Measurements from ENCODE around the gene PIK3CB.
"Not testable (repeated sequence)": the region's sequence is repeated elsewhere in the genome, so short reads cannot be mapped to it uniquely, and the experiment has no call there.

PIK3CB gene

DNA sequence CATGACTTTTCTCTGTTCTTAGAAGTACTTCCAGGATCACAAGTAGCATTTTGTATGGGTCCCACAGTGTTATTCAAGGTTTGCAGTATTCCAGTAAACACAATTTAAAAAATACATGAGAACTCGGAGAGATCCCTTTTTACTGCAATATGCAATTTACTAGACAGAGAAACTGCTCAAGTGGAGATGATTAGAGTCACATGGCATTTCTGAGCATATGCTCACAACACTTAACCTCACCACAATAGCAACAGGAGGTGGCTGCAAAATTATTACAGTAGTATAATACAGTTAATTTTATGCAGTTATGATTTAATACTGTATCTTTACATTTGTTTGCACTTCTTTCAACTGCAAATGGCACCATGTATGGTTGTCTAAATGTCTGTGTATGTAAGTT lies 87.5 kb downstream of the PIK3CB start:
- no peak for DNase-seq (ENCODE audit: low spot score)

DNA sequence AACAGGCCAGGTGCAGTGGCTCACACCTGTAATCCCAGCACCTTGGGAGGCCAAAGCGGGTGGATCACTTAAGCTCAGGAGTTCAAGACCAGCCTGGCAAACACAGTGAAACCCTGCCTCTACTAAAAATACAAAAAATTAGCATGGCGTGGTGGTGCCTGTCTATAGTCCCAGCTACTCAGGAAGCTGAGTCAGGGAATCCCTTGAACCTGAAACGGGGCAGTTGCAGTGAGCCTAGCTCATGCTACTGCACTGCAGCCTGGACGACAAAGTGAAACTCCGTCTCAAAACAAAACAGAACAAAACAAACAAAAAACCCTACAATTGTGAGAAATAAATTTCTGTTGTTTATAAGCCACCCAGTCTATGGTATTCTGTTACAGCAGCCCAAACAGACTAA lies 94.7 kb downstream of the PIK3CB start:
- no peak for DNase-seq (ENCODE audit: low spot score)

DNA sequence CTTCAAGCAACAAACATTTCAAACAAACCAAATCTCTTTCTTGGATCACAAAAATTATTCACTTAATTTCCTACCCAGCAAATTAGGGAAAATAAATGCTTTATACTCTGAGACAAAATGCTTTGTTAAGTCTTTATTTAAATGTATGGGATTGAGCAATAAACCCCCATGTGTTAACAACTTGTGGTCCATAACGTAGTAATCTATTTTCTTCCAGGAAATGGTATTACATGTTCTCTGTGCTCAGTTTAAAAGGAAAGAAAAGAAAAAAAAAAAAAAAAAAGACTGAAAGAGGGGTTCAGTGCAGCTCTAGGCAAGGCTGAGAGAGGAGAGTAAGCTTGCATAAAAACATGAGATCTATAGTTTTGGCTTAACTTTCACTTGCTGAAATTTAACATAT lies 102.3 kb downstream of the PIK3CB start:
- DNase-seq (ENCODE audit: low spot score) = no peak

DNA sequence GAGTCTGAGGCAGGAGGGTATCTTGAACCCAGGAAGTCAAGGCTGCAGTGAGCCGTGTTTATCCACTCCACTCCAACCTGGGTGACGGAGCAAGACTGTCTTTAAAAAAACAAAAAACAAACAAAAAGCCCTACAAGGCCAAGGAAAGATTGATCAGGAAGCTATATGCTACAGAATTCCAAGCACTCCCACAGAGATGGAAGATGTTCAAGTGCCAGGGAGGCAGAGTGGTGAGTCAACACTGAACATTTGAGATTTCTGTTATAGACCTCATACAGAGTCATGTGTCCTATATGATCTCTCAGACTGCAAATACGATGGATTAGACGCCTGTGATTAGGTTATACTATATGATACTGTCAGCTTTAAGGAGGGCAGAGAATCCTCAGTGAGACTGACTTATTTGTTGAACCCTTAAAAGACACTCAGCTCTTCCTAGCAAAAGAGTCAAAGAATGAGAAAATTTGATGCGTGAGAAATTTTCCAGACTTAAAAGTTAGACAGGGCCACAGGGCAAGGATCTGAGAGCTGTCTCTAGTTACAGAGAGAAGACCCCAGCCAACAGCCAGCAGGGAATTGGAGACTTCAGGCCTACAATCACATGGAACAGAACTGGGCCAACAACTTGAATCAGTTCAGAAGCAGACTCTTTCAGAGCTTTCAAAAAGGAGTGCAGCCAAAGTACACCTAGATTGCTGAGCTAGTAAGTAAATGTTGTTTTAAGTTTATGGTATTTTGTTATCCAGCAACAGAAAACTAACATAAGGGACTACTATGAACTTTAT lies 107.6 kb downstream of the PIK3CB start:
- DNase-seq (ENCODE audit: low spot score) = no peak

DNA sequence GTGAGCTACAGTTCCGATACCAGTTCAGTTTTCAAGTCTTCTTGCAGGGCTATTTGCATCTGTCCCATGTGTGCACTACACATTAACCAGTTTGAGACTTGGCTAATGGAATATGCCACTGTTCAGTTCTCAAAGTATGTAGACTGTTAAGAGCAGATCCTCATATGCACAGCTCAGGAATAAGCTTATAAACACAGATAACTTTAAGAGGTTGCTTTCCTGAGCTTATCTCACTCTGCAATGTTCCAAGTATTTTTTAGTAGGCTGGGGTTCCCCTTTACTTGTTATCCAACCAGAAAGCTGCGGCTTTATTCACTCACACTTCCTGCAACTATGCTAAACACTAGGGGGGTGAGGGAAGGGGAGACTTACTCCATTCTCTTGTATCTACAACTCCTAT lies 108.7 kb downstream of the PIK3CB start:
- DNase-seq (ENCODE audit: low spot score) = not testable (repeated sequence)

DNA sequence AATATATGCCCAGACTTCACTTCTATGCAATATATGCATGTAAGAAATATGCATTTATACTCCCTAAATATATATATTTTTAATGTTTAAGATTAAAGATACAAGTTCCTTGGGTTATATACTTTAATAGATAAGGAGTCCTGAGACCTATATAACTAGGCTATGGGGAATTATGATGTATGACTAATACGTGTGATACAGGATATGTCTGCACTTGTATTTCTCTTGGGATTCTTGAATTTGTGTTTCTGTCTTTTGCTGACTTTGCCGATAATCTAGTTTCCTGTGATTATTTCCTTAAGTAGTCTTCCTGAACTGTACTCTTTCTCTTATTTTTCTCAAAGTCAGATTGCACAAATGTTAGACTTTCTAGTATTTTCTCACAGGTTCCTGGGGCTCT lies 109.6 kb downstream of the PIK3CB start:
- no peak for DNase-seq (ENCODE audit: low spot score)

DNA sequence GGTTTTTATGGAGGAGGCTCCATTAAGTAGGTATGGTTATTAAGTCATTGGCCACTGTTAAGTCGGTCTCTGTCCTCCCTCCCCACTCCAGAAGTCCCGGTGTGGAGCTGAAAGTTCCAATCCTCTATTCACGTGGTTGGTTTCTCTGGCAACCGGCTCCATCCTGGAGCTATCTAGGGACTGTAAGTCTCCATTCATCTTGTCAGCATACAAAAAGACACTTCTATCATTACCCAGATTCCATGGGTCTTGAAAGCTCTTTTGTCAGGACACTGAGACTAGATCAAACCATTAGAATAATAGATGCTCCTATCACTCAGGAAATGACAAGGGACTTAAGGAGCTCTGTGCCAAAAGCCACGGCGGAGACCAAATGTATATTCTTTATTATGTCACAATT lies 110.3 kb downstream of the PIK3CB start:
- no peak for DNase-seq (ENCODE audit: low spot score)

DNA sequence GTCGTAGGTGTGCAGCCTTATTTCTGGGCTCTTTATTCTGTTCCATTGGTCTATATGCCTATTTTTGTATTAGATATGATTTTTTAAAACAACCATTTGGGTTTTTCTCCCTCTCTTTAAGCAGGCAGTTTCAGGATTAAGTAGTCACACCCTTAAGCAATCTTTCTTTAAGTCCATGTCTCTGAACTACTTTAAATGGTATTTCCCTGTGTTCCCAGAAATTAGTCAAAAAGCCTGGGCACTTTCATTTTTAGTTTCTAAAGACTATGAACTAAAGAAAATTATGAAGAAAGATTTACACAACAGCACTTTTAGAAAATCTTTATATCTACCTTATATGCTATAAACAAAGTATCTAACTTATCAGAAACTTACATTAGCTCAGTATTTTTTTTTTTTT lies 115.9 kb downstream of the PIK3CB start:
- DNase-seq (ENCODE audit: low spot score) = no peak

DNA sequence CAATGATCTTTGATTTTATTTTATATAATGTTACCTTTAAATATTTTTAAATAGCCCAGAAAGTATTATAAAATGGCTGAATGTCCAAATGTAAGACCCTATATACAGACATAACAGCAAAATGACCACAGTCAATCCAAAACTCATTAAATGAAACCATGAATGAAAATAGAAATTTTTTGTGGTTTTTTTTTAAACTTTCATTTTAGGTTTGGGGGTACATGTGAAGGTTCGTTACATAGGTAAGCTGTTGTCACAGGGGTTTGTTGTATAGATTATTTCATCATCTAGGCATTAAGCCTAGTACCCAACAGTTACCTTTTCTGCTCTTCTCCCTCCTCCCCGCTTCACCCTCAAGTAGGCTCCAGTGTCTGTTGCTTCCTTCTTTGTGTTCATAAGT lies 117.4 kb downstream of the PIK3CB start:
- DNase-seq (ENCODE audit: low spot score) = no peak

DNA sequence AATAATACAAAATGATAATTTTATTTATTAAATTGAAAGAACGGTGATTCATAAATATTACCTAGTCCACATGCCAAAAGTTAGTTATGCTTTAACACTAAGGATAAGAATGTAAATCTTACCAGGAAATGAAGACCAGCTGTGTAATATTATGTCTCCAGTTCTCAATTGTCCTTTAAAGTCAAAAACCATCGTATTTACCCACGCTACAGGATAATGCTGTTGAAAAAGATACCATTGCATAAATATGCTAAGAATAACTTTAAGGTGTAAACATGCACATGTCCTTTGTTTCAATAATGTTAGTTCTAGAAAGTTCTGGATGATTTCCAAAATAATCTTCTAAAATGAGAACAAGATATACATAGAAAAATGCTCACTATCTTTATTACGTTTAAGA lies 122.6 kb downstream of the PIK3CB start:
- DNase-seq (ENCODE audit: low spot score) = no peak

DNA sequence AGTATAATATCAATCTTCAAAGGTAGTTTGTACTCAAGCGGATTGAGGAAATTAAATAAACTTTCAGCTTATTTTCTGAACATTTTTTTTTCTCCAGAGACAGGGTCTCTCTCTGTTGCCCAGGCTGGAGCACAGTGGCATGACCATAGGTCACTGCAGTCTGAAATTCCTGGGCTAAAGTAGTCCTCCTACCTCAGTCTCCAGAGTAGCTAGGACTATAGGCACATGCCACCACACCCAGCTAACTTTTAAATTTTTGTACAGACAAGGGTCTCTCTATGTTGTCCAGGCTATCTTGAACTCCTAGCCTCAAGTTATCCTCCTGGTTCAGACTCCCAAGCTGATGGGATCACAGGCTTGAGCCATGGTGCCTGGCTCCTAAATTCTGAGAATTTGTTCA lies 129.1 kb downstream of the PIK3CB start:
- DNase-seq (ENCODE audit: low spot score) = no peak

DNA sequence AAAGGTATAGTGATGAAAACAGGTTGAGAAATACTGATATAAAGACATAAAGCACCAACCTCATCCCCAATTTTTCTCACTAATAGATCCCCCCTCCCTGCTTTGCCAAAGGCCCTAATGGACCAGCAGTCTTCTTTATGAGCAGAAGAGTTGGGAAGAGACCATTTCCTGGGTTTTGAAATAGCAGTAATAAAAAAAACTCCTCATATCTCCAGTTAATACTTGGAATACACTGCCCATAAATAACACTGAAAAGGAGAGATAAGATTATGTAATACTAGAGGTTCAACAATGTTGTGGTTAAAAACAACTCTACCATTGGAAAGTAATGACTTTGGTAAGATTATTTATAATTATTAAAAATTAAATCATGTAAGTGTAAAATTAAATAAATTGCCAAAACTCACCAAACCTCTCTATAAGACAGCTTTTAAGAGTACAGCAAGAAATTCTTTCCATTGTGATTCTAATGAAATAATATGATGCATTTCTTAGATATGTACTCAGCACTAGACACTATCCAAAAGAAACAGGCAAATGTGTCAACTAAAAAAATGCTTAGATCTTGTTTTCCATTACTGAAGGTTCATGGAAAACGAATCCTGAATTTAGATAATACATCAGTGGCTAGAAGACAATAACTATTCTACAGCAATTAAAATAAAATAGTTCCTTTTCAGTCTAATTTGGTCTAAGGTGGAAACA lies 137.9 kb downstream of the PIK3CB start:
- DNase-seq (ENCODE audit: low spot score) = no peak

DNA sequence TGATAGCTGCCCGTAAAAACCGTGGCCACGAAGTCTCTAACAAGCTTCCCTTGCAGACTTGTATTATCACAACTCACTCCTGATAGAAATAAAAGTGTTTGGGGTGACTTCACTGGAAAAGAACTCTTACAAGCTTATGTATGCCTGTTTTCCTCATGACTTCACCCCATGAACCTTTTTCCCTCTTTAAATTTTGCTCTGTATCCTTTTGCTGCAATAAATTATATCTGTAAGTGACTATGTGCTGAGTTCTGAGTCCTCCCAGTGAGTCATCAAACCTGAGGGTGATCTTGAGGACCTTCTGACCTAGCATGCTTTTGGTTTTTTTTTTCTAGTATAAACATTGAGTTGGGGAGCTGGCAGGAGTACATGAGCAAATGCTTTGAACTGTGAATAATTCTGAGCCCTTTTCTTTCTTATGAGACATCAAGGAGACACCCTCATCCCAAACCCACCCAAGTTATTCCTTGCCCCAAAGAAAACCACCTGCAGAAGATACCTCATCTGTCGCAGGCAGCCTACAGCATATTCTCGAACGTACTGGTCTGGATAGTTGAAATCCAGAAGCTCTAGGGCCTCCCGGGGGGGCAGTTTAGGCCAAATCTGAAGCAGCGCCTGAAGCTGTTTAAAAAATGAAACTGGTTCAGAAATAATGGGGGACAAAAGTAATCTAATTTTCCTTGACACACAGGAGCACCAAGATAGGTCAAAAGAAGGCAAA lies 140.3 kb downstream of the PIK3CB start:
- DNase-seq (ENCODE audit: low spot score) = no peak

DNA sequence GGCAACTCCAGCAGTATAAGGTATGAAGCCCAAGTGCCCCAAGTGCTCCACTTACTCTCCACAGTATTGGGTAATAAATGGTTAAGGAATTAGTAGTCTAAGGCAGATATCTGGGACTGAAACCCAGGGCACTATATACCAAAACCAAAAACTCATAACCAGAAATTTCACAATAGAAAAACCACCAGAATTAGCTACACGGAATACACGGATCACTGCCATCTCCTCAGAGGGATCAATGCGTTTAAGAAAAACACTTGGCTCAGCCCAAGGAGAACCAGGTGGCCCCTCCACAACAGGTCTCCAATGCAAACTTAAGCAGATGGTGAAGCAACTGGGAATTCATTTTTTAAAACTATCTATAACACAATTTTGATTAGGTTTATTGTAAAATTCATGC lies 142.6 kb downstream of the PIK3CB start:
- DNase-seq (ENCODE audit: low spot score) = no peak

DNA sequence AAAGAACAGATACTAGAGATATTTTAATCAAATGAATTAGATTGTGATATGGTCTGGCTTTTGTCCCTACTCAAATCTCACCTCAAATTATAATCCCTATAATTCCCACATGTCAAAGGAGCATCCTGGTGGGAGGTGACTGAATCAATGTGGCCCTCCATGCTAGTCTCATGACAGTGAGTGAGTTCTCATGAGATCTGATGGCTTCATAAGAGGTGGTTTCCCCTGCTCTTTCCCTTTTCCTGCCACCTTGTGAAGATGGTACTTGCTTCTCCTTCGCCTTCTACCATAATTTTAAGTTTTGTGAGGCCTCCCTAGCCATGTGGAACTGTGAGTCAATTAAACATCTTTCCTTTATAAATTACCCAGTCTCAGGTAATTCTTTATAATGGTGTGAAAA lies 143.4 kb downstream of the PIK3CB start:
- DNase-seq (ENCODE audit: low spot score) = no peak

DNA sequence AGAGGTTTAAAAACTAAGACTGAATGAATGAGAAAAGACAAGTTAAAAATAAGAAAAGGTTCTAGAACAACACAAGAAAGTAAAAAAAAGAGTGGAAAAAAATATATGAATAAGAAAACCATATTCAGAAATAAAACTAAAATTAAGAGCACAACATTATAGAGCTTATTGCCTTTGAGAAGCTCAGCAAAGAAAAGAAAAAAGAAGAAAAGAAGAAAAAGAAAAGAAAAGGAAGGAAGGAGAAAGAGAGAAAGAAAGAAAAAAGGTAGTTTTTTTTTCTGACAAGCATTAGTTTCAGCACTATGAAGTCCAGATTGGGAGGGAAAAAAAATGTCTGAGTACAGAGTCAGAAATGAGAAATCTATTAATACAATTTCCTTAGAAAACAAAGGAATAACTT lies 144.7 kb downstream of the PIK3CB start:
- DNase-seq (ENCODE audit: low spot score) = no peak

DNA sequence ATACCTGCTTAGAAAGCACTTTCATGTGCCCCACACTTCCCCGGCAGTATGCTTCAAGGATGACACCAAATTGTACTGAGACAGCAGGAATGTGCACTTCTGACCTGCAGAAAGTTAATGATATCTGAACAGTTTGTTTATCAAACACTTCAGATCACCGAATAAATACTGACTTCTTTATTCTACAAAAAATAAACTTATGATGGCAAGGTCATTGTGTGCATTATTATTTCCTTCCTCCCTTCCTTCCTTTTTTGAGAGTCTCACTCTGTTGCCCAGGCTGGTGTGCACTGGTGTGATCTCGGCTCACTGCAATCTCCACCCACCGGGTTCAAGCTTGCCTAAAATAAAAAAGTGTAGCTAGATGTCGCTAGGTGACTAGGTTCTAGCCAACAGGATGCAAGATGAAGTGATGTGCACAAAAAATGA lies 145.8 kb downstream of the PIK3CB start:
- DNase-seq (ENCODE audit: low spot score) = no peak

DNA sequence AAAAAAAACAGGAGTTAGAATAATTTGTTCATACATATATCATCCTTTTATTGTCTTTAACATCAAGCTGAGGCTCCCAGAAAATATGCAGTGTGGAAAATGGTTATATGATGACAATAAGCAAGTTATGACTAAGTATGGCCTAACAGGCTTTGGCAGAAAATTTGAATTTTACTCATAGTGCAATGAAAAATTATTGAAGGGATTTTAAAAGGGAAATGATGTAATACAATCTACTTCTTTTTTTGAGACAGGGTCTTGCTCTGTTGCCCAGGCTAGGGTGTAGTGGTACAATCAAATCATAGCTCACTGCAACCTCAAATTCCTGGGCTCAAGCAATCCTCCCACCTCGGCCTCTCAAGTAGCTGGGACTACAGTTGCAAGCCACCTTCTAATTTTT lies 147.5 kb downstream of the PIK3CB start:
- DNase-seq (ENCODE audit: low spot score) = no peak

DNA sequence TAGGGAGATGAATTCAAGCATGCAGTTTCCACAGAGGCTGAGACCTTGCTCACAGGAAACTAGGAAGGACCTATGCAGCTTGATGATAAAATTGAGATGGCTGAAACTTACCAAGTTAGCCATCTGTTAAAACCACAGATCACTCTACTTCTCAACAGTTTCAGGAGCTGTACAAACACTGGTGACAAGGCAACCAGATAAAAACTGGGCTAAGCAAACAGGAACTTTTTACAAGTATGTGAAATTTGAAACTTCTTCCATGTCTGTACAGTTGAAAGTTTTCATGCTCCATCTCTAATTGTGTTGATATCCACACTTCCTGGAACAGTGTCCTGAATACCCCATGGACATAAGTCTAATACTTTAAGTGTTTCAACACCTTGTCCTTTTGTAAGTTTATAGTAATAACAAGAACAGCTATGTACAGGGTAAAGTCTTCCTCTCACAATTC lies 147.9 kb downstream of the PIK3CB start:
- no peak for DNase-seq (ENCODE audit: low spot score)

DNA sequence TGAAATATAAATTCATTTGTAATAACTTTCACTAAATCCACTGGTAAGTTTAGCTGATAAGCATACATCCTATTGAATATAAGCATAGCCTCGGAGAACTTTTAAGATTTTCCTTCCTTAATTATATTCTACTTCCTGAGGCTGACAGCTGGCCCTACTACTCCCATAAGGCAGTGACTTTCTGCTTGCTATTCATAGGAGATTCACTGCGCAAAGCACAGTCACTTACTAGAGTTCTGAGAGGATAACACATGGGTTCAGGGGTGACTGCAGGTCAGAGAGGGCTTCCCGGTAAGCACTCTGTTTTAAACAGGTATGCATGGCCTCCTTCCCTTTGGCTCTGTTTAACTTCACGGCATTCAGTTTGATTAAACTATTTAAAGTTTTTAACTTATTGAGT lies 150.3 kb downstream of the PIK3CB start:
- DNase-seq (ENCODE audit: low spot score) = no peak

DNA sequence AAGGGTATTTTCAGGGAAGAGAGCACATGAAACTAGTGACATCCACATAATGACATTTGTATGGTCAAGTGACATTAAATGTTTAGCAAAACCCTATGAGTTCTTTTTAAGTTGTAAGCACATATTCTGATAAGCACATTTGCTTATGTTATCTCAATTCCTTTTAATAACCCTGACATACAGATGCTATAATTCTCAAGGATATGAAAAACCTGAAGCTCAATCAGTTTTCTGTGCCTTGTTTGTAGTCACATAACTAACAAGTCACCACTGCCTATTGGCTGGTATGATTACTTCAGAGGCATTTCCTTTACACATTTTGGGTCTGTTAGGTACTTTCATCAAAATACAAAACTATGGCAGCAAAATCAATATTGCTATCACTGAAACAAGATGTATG lies 152.1 kb downstream of the PIK3CB start:
- no peak for DNase-seq (ENCODE audit: low spot score)

DNA sequence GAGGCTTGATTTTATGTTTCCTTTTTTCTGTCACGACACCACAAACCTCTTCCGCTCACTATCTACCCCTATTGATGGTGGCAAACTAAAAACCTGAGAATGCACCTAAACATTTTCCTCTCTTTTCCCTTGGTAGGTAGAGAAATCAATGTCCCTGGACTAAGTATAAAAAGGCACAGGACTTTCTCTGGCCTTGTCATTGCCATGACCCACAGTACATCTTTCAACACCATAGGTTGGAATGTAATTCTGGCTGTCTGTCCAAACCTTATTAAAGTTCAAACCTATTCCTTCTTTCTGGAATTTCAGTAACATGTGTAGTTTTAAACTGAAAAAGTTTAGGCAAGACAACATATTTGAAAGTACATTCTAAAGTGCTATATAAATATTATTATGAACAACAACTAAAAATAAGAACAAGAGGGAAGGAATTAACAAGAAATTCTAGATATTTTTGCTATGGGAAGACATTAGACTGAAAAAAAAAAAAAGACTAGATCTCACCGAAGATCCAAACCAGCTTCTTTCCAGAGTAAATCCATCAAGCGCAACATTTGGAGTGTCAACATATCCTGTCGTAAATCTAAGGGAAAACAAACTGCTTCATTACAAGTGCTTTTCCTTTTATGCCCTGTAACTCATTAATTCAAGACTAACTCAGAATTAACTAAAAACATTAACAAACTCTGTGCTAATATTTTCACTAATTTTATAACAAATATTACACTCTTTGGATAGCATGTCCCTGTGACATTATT lies 153.1 kb downstream of the PIK3CB start:
- DNase-seq (ENCODE audit: low spot score) = no peak

All from CD4-positive, alpha-beta T cell treated with Interleukin-6 at 100 ng/mL for 8 hours (primary cell).